Fibroblast of the conjunctiva (primary cell): Measurements from ENCODE around the gene DCAF17.
"Not testable (repeated sequence)": the region's sequence is repeated elsewhere in the genome, so short reads cannot be mapped to it uniquely, and the experiment has no call there.

Experiments used
- DNase-seq: peaks from one replicate; pipeline ENCODE4 v3.0.0-alpha.2; 2010; ENCODE audit warnings: low read depth

DCAF17 gene

DNA sequence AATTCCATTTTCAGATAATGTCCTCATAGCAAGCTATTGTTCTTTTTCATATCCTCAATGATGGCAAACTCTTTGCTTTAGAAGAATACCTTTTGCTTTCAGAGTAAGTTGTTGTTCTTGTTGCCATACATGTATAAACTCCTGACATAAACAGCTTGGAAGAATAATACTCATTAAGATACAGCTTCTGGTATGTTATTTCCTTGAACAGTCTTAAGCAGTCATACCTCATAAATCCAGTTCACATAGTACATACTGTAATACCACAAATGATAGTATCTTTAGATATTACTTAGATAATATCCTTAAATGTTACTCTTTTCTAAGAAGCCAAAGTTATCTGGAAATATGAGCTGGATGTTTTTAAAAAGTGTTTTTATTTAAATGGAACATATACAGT lies 23.4 kb upstream of the DCAF17 start:
- DNase-seq: no peak

DNA sequence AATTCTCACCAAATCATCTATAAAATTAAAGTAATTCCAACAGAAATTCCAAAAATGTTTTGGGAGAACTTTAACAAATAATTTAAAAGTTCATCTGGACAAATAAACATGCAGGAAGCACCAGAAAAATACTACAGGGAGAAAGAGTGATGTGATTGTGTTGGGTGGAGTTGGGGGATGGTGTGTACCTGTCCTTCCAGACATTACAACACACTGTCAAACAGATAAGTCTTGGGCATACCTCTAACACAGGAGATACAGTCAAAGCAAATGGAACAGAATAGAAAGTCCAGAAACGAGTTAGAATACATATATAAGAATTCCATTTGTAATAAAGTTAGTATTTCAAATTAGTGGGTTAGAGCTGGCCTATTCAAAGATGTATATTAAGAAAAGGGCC lies 22.8 kb upstream of the DCAF17 start:
- DNase-seq: no peak

DNA sequence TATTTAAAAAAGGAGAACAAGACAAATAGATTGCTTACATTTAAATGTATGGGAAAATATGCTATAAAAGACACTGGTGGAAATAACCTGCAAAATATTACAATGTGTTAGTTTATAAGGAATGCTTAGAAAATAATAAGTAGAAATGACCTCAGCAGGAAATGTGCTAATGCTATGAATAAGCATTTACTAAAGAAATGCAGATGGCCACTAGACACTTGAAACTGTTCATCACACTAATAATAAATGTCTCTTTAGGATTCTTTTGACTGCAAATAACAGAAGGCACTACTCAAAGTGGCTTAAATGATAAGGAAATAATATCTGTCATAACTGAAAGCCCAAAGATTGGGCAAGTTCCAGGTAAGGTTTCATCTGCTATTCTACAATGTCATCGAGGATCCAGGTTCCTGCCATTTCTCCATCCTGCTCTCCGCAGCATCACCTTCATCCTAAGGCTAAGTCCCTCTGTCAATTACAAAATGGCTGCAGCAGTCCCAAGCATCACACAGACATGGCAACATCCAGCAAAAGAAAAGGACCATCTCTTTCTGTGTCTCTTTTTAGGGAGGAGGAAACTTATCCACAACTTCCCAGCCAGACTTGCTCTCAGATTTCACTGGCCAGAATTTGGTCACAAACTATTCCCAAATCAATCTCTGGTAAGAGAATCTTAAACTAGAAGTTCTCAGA lies 22.1 kb upstream of the DCAF17 start:
- DNase-seq: no peak

DNA sequence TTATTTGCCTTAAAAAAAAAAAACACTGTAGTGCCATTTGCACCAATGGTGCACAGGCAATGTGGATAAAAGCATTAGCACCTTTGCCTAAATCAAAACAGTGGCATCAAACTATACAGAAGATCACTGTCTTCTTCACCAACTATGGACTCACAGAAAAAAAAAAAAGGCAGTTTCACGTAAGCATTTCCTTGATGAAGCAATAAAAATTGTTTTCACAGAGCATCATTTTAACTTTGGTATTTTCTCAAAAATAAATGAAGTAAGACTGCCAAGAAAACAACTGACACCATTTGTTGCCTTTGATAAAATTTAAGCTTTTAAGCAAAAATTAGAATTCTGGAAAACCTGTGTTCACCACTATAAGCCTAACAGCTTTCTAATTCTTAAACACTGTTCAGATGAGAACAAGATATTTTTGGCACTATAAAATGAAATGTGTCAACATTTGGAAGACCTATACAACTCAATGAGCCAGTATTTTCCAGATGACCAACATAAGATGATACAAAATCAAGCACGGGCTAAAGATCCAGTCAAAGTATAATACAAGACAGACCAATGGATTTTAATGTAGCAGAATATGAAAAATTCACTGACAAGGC lies 21.4 kb upstream of the DCAF17 start:
- no peak for DNase-seq

DNA sequence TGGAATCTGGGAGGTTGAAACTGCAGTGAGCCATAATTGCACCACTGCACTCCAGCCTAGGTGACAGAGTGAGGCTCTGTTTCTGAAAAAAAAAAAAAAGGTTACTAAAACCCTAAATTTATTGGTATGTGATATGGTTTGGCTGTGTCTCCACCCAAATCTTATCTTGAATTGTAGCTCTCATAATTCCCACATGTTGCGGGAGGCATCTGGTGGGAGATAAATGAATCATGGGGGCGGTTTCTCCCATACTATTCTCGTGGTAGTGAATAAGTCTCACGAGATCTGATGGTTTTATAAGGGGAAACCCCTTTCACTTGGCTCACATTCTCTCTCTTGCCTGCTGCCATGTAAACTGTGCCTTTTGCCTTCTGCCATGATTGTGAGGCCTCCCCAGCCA lies 19.4 kb upstream of the DCAF17 start:
- DNase-seq: not testable (repeated sequence)

DNA sequence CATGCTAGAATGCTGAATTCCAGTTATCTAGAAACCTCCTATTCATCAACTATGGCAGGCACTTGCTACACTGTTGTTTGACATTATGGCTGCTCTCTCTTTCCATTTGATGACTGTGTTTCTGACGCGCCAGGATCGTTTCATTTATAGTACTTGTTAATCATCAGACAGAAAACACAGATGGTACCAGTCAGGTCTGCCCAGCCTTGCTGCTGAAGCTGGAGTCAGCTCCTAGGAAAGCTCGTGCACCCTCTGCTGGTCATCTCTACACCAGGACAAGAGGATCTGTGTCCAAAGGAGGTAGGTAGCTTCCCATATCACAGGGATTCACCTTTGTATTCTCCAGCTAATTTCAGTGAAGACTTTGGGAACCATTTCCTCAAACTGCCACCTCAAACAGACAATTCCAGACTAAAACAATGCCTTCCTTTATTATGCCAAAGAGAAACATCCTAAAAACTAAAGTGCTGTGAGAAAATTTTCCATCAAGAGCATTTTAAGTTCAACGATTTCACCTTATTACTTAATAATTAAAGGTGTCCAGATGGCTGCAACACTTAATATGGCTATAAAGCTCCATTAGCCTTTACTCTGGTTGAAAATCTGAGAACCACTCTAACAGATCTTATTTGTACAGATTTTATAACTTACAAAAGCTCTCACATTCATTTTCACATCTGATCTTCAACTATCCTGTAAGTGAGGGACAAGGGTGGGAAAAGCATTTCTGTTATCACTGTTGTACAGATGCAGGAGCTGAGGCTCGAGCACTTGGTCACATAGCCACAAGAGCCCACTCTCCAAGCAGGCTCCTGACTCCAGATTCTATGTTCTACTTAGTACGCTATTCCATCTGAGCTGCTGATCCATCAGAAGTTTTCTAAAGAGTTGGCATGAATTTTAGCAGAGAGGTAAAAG lies 17.8 kb upstream of the DCAF17 start:
- DNase-seq: peak; percentile 94

DNA sequence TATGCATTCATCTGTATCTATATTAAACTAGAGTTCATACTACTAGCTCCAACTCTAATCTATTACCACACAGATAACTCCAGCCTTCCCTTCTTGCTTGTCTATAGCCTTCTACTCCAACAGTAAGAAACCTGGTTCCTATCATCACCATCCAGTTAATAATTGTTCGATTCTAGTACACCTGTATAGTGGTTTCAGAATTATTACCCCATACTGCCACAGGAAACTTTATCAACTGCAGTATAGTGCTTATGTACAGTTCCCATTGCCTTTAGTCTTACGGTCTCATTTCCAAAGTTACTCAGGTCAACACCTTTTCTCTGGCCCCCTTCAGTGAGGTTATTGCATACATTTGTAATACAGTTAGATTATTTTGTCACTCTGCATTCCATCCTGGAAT lies 14.7 kb upstream of the DCAF17 start:
- DNase-seq: no peak

DNA sequence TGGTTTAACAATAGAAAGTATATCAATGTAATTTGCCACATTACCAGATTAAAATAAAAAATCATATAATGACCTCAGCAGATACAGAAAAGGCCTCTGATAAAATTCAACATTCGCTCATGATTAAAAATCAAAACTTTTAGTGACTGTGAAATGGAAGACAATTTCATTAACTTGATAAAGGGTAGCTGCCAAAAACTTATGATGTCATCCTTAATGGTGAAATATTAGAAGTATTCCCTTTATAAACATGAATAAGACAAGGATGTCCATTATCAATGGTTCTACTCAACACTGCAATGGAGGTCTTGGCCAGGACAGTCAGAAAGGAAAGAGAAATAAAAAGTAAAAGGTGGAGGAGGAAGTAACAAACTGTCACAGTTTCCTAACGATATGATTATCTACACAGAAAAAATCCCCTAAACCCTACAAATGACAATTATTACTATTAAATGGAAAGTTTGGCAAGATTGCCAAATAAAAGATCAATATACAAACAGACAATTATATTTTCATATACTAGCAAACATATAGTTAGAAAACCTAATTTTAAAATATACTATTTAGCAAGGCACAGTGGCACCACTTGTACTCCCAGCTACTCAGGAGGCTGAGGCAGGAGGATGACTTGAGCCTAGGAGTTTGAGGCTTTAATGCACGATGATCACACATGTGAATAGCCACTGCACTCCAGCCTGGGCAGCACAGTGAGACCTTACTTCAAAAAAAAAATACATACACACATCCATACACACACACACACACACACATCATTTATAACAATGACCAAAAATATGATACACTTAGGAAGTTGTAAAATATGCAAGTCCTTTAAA lies 13.1 kb upstream of the DCAF17 start:
- no peak for DNase-seq

DNA sequence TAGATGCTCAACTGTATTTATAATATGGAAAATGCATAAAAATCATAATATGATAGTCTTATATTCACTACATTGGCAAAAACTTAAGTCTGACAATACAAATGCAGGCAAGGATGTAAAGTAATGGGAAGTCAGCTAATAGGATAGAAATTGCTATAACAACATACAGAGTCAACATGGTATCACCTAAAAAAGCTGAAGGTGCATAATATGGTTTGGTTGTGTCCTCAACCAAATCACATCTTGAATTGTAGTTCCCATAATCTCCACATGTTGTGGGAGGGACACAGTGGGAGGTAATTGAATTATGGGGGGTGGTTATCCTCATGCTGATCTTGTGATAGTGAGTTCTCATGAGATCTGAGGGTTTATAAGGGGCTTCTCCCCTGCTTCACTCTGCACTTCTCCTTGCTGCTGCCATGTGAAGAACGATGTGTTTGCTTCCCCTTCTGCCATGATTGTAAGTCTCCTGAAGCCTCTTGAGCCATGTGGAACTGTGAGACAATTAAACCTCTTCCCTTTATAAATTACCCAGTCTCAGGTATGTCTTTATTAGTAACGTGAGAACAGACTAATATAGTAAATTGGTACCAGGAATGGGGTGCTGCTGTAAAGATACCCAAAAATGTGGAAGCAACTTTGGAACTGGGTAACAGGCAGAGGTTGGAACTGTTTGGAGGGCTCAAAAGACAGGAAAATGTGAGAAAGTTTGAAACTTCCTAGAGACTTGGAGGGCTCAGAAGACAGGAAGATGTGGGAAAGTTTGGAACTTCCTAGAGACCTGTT lies 11.1 kb upstream of the DCAF17 start:
- DNase-seq: not testable (repeated sequence)

DNA sequence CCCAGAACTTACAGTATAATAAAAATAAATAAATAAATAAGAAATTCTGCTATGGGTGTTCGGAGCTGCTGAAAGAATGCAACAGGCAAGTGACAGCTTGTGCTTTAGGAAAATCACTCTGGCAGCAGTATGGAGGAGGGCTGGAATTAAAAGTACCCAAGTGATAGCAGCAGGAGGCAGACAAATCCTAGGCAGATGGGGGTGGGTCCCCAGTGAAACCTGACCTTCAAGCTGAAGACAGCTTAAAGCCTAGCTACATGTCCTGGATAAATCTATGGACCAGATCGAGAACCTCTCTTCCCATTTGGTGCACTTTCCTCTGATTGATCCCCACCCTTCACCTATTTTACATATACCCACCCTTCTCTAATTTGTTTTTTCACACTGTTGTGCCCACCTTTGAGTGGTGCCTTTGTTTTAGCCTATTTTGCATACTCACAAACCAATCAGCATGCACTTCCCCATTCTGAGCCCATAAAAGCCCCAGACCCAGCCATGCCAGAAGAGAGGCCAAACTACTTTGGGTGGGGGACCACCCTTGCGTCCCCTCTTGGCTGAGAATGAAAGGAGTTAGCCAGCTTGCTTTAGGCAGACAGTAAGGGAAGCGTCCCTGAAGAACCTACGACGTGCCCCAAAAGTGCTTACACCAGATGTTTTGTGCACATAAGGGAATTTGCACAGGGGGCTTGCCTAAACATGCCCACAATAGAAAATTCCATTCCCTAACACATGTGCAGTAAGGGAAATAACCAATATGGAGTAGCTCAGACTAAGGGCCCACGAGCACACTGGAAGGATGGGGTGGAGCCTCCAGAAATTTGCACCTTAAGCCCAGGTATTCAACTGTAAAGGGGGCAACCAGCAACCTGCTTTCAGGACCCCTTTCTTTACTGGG lies 3.3 kb upstream of the DCAF17 start:
- DNase-seq: no peak

DNA sequence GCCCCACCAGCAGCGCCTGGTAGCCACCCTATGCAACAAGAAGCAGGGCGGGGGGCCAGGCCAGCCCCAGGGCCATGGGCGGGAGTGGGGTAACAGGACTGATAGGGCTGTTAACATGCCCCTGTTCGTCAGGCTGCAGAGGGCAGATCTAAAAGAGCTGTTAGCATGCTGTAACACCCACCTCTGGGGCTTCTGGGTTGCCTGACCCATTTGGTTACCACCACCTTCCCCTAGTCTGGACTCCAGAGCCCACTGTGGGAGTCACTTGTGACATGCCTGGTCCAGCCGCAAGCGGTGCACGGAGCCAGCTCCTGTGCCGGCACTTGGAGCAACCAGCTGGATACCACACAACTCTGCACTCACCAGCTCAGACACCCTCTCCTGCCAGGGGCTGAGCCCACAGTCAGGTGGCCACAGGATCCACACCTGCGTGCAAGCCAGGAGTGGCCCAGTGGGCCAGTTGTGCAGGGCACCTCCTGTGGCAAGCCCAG lies 2.3 kb upstream of the DCAF17 start:
- no peak for DNase-seq

DNA sequence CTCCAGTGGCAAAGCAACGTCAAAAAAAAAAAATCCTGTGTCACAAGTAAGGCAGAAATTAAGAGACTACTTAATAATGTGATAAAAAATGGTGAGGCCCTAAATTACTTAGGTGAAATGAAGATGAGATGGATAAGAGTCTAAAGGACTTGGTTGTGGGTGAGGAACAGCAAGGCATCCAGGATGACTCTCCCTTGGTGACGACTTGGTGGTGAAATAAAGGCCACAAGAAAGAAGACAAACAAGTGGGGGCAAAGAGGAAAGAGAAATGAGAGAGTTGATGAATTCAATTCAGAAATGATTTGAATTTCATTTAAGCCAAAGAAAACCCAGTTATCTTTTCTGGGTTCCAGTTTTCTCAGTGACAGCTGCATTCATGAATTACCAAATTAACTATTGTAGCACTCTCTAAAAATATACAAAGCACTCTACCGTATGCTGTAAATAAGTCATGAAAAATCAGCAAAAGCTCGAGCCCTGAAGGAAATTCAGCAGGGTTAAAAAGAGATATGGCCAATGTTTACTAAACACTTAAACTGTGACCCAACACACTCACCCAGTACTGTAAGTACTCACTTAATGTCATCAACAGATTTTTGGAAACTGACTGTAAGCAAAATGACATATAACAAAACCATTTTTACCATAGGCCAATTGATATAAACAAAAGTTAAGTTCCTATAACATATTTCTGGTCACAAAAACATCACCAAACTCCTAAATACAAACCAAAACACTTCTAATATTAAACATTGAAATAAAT lies 1.6 kb upstream of the DCAF17 start:
- no peak for DNase-seq

DNA sequence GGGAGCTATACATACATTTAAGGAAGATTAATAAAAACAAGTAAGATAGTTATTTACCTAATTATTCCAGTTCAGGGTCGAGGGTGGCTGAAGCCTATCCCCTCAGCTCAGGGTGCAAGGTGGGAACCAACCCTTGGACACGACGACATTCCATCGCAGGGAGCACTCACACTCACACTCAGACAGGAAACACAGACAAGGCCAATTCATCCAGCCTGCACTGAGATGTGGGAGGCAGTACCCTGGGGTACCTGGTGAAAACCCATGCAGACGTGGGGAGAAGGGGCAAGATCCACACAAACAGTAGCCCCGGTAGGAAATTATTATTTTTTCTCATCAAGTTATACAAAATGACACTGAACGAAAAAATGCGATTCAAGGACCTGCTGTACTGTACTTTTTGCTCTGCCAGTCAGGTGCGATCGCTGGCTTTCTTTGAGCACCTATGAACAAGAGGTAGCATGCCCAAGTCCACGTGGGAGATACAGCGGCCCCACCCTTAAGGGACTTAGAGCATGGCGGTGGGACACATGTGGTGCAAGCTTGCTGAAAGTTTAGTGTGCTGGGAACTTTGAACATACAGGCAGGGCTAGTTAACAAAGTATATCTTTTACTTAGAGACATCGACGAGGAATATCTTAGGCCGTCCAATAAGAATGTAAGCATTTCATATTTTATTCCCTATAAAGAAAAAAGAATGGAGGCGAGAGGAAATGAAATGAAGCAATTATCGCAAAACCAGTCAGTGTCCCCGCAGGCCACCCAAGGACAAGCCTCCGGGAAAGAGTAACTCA lies 860 bp upstream of the DCAF17 start:
- peak; percentile 23 for DNase-seq

DNA sequence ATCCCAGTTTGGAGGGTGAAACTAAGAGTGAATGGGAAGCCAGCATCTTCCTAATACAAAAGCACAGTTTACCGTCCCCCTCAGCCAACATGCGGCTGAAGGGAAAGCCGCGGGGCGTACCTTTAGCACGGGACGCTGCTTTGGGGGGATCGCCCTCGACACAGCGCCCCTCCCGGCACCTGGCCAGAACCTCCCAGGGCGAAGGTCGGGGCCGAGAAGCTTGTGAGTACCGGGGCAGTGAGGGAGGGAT lies 338 bp upstream of the DCAF17 start, which contains the start of gene METTL8:
Gene METTL8, minus strand, starts transcription at position 228 of the 250 bp plus-strand sequence. CDS start 41,805 bp downstream, outside the sequence.
- DNase-seq: no peak

DNA sequence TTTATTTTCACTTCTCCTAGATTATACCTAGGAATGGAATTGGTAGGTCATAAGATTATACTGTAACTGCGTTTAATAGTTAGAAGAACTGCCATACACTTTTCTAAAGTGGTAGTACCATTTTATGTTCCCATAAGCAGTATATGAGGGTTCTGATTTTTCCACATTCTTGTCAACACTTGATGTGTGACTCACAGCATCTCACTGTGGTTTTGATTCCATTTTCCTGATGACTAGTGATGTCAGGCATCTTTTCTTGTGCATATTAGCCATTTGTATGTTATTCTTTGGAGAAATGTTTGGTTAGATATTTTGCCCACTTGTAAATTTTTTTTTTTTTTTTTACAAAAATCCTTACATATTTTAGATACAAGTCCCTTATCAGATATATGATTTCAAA lies 2.3 kb downstream of the DCAF17 start:
- DNase-seq: peak; percentile 42

DNA sequence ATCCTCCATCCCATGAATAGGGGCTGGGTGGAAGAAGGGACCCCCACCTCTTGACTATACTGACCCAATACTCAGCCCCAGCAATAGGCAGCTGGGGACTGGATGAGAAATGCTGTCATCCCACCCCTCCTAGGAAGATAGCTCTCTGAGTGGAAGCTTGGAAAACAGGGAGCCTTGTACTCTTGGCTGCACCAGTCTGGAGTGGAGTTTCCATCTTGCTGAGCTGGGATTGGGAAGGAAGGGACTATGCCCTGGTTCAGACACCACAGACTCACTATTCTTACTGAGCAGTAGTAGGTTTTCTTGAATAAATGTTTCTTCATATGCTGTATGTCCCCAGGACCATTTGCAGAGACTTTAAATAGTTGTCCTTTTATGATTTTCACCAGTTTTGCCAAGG lies 7.4 kb downstream of the DCAF17 start:
- DNase-seq: no peak

DNA sequence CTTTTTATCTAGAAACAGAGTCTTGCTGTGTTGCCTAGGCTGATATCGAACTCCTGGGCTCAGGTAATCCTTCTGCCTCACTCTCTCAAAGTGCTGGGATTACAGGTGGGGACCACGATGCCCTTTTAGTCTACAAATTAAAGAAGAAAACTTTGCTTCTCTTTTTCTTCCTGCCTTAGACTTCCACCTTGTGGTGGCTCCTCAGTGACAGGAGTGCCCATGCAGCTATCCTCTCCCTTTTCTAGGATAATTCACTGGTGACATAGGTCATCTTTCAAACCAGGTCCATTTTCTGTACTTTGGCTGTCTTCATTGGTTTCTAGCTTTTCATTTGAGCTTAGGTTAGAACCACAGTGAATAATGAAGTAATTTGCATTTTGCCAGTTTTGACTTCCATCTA lies 13.6 kb downstream of the DCAF17 start:
- DNase-seq: no peak

DNA sequence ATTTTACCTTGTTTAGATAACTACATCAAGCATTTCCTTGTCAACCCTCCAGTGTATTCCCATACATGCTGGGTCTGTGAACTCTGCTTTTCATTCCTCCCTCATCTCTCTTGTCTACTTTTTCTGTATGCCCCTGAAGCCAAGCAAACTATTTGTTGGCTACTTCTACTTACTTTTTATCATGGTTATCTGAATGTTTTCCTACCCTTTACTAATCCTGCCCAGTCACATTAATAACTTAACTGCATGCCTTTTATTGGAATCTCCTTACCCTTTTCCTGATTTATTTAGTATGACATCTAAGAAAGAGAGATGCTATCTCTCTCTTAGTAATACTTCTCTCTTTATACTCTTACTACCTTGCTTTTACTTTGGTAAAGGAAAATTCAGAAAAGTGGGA lies 17.0 kb downstream of the DCAF17 start:
- no peak for DNase-seq

DNA sequence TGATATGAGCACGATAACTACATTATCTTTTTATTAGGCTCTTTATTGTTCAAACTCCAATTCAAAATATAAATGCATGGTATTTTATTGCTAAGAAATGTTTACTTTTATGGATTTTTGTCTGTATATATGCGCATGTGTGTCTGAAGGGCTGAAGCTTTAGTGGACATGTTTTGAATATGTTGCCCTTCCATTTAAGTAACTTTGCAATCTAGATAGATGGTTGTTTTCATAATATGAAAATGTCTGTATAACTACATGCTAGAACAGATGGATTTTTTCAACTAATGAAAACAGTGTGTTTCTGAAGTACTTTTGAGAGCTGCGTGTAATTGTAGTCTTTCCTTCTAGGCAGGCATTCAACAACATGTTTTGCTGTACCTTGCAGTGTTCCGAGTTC lies 18.7 kb downstream of the DCAF17 start:
- no peak for DNase-seq
